ENCODE results near the gene CATSPERD. TPM values are rescaled to one million over a fixed set of nuclear protein-coding genes. Genes with fewer than 3 reads are reported as not detected.

CATSPERD gene
- total RNA-seq, 1 experiment from 2014 or later, result 0.50 TPM

DNA sequence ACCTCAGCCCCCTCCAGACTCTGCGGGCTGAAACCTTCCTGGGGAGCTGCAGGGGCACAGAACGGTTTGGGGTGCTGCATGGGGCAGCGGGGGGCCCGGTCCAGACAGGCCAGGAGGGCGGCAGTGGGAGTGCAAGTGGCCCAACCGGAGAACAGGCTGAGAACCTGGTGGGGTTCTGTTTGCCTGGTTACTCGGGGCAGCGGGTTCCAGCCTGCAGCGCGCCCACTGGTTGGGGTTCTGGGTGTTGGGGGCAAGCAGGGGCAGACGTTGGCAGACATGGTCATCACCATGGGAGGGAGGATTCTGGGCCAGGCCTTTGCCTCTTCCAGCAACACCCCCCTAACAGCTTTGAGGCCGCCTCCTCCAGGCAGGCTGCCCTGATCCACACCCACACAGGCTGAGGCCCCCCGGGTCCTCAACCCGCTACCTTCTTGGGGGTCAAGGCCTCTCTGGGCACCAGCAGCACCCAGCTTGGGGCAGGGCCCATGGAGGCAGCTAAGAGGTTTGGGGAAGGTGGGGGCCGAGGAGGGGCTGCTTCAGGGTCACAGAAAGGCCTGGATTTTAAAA, 64.2 kb downstream of the CATSPERD start, which contains the start of gene PRR22:
Gene PRR22 (minus strand): TSS at position 166 of the 567 bp plus-strand sequence. CDS start 86 bp downstream, at position 80.
- Mint-ChIP-seq H3K4me1 (no peaks in the 10 kb centered on the region), H3K4me3 (no peak within 1 kb of the TSS), H3K27me3 (ENCODE audit: low read depth) (no peaks in the 10 kb centered on the region), H3K27ac (no peak within 1 kb of the TSS), H3K9me3 (no peaks in the 10 kb centered on the region), H3K36me3 (peaks cover 16% of the 10 kb centered on the region)
- POLR2A ChIA-PET, result no interaction called here
- CTCF ChIA-PET, result interaction anchor here (1.7 to 4.5 kb wide), 2 partner anchors 11 to 19 kb away, joined by 6 to 16 read pairs; no protein-coding TSS in a partner anchor
- ATAC-seq, result no peak
- TF ChIP-seq GTF2I (CRISPR knock-in tag; conservative IDR thresholded peaks at IDR 0.05), result no peak
- no peak for TF ChIP-seq CREB1 (CRISPR knock-in tag; IDR thresholded peaks at IDR 0.05)
- no peak for TF ChIP-seq TCF7 (CRISPR knock-in tag; IDR thresholded peaks at IDR 0.05; ENCODE audit: low read depth)
- no peak for TF ChIP-seq PRRX2 (CRISPR knock-in tag; IDR thresholded peaks at IDR 0.05)
- no peak for TF ChIP-seq ZNF423 (CRISPR knock-in tag; IDR thresholded peaks at IDR 0.05)
- TF ChIP-seq NR1H2 (CRISPR knock-in tag; IDR thresholded peaks at IDR 0.05), result no peak
- TF ChIP-seq, protein P1, sequence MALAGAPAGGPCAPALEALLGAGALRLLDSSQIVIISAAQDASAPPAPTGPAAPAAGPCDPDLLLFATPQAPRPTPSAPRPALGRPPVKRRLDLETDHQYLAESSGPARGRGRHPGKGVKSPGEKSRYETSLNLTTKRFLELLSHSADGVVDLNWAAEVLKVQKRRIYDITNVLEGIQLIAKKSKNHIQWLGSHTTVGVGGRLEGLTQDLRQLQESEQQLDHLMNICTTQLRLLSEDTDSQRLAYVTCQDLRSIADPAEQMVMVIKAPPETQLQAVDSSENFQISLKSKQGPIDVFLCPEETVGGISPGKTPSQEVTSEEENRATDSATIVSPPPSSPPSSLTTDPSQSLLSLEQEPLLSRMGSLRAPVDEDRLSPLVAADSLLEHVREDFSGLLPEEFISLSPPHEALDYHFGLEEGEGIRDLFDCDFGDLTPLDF (CRISPR knock-in tag; IDR thresholded peaks at IDR 0.05), result no peak
- TF ChIP-seq RORB (CRISPR knock-in tag; IDR thresholded peaks at IDR 0.05), result no peak
- TF ChIP-seq, protein P2, sequence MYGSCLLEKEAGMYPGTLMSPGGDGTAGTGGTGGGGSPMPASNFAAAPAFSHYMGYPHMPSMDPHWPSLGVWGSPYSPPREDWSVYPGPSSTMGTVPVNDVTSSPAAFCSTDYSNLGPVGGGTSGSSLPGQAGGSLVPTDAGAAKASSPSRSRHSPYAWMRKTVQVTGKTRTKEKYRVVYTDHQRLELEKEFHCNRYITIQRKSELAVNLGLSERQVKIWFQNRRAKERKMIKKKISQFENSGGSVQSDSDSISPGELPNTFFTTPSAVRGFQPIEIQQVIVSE (CRISPR knock-in tag; IDR thresholded peaks at IDR 0.05; ENCODE audit: borderline replicate concordance), result no peak
- TF ChIP-seq, protein P3, sequence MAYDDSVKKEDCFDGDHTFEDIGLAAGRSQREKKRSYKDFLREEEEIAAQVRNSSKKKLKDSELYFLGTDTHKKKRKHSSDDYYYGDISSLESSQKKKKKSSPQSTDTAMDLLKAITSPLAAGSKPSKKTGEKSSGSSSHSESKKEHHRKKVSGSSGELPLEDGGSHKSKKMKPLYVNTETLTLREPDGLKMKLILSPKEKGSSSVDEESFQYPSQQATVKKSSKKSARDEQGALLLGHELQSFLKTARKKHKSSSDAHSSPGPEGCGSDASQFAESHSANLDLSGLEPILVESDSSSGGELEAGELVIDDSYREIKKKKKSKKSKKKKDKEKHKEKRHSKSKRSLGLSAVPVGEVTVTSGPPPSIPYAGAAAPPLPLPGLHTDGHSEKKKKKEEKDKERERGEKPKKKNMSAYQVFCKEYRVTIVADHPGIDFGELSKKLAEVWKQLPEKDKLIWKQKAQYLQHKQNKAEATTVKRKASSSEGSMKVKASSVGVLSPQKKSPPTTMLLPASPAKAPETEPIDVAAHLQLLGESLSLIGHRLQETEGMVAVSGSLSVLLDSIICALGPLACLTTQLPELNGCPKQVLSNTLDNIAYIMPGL (CRISPR knock-in tag; IDR thresholded peaks at IDR 0.05), result no peak
- TF ChIP-seq, protein P4, sequence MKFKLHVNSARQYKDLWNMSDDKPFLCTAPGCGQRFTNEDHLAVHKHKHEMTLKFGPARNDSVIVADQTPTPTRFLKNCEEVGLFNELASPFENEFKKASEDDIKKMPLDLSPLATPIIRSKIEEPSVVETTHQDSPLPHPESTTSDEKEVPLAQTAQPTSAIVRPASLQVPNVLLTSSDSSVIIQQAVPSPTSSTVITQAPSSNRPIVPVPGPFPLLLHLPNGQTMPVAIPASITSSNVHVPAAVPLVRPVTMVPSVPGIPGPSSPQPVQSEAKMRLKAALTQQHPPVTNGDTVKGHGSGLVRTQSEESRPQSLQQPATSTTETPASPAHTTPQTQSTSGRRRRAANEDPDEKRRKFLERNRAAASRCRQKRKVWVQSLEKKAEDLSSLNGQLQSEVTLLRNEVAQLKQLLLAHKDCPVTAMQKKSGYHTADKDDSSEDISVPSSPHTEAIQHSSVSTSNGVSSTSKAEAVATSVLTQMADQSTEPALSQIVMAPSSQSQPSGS (CRISPR knock-in tag; IDR thresholded peaks at IDR 0.05; ENCODE audit: borderline replicate concordance, low read depth), result no peak
- no peak for TF ChIP-seq KAT7 (CRISPR knock-in tag; IDR thresholded peaks at IDR 0.05; ENCODE audit: borderline replicate concordance)
- no peak for TF ChIP-seq RELA (CRISPR knock-in tag; IDR thresholded peaks at IDR 0.05; ENCODE audit: borderline replicate concordance)
- TF ChIP-seq ZBTB21 (CRISPR knock-in tag; IDR thresholded peaks at IDR 0.05; ENCODE audit: borderline replicate concordance), result no peak
- TF ChIP-seq OVOL2 (CRISPR knock-in tag; IDR thresholded peaks at IDR 0.05; ENCODE audit: borderline replicate concordance), result no peak
- TF ChIP-seq, protein P5, sequence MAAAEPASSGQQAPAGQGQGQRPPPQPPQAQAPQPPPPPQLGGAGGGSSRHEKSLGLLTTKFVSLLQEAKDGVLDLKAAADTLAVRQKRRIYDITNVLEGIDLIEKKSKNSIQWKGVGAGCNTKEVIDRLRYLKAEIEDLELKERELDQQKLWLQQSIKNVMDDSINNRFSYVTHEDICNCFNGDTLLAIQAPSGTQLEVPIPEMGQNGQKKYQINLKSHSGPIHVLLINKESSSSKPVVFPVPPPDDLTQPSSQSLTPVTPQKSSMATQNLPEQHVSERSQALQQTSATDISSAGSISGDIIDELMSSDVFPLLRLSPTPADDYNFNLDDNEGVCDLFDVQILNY (CRISPR knock-in tag; IDR thresholded peaks at IDR 0.05), result no peak
- no peak for TF ChIP-seq GRHL2 (CRISPR knock-in tag; IDR thresholded peaks at IDR 0.05; ENCODE audit: insufficient replicate concordance, severe bottlenecking)
- no peak for TF ChIP-seq ETV6 (CRISPR knock-in tag; IDR thresholded peaks at IDR 0.05)
- DNase-seq (ENCODE audit: low spot score), result no peak

DNA sequence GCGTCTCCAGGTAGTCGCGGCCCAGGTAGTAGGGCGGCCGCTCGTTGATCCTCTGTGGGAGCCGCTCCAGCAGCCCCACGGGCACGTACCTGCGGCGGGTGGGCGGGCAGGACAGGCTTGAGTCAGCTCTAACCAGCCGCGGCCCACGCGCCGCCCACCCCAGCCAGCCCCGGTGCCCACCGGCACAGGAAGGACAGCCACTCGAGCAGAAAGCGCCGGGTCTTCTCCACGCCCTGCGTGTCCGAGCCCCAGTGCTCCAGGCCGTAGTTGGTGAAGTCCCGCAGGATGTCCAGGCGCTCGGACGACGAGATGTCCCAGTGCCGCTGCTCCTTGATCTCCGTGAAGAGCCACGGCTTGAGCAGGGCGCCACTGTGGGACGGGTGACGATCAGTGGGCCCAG, 65.0 kb downstream of the CATSPERD start:
- Mint-ChIP-seq H3K4me3 (no peak overlapping the region), H3K36me3 (peaks cover 20% of the 10 kb centered on the region), H3K27ac (no peak overlapping the region), H3K4me1 (peaks cover 4% of the 10 kb centered on the region), H3K27me3 (ENCODE audit: low read depth) (no peaks in the 10 kb centered on the region), H3K9me3 (no peaks in the 10 kb centered on the region)
- ATAC-seq (no peak), DNase-seq (ENCODE audit: low spot score) (no peak)
- ChIA-PET CTCF (interaction anchor here (4.5 kb wide), 1 partner anchor 19 kb away, joined by 16 read pairs; no protein-coding TSS in a partner anchor), POLR2A (no interaction called here)
- TF ChIP-seq GRHL2 (CRISPR knock-in tag; IDR thresholded peaks at IDR 0.05; ENCODE audit: insufficient replicate concordance, severe bottlenecking) (no peak), CREB1 (CRISPR knock-in tag; IDR thresholded peaks at IDR 0.05) (no peak), FOXJ3 (CRISPR knock-in tag; IDR thresholded peaks at IDR 0.05; ENCODE audit: borderline replicate concordance) (no peak)
- TF ChIP-seq, protein P6, sequence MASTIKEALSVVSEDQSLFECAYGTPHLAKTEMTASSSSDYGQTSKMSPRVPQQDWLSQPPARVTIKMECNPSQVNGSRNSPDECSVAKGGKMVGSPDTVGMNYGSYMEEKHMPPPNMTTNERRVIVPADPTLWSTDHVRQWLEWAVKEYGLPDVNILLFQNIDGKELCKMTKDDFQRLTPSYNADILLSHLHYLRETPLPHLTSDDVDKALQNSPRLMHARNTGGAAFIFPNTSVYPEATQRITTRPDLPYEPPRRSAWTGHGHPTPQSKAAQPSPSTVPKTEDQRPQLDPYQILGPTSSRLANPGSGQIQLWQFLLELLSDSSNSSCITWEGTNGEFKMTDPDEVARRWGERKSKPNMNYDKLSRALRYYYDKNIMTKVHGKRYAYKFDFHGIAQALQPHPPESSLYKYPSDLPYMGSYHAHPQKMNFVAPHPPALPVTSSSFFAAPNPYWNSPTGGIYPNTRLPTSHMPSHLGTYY (CRISPR knock-in tag; IDR thresholded peaks at IDR 0.05), result no peak
- TF ChIP-seq, protein P5 (CRISPR knock-in tag; IDR thresholded peaks at IDR 0.05), result no peak
- TF ChIP-seq, protein P7, sequence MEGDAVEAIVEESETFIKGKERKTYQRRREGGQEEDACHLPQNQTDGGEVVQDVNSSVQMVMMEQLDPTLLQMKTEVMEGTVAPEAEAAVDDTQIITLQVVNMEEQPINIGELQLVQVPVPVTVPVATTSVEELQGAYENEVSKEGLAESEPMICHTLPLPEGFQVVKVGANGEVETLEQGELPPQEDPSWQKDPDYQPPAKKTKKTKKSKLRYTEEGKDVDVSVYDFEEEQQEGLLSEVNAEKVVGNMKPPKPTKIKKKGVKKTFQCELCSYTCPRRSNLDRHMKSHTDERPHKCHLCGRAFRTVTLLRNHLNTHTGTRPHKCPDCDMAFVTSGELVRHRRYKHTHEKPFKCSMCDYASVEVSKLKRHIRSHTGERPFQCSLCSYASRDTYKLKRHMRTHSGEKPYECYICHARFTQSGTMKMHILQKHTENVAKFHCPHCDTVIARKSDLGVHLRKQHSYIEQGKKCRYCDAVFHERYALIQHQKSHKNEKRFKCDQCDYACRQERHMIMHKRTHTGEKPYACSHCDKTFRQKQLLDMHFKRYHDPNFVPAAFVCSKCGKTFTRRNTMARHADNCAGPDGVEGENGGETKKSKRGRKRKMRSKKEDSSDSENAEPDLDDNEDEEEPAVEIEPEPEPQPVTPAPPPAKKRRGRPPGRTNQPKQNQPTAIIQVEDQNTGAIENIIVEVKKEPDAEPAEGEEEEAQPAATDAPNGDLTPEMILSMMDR (IDR thresholded peaks at IDR 0.05), result no peak
